ENCODE results near the gene EXD3. TPM values are rescaled to one million over a fixed set of nuclear protein-coding genes. Genes with fewer than 3 reads are reported as not detected.
A peak's percentile ranks its signal among the peaks of the same experiment; 100 is the strongest.

EXD3 gene
- total and polyA plus RNA-seq, 4 donors, result 8.6 to 30.5 (median 19.5) TPM

DNA sequence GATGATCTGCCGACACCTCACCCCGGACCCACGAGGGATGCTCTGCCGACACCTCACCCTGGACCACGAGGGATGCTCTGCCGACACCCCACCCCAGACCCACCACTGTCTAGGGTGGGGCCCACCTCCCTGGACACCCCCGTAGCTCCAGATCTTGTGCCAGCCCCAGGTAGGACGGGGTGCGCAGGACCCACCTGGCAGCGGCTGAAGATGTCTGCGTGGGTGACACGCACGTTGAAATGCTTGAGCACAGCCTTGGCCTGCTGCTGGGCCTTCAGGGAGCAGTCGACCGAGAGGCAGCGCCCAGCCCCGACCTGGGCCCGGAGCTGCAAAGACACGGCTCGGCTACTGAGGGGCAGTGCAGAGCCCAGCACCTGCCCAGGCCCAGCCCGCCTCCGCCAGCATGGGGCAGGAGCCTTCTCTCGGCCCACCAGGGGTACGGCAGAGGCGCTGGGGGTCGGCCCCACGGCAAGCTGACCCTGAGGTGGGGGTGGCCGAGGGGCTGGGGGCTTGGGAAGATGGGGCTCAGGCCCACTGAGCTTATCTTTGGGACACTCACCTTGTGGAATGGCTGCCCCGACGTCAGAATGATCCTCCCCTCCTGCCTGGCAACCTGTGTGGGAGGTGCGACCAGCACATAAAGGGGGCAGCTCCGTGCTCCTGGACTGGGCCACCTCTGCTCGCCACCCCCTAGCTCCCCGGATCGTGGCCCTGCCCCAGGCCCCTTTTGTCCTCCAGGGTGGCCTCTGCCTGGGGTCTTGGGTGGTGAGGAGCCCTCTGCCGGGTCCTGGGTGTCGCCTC lies 99.2 kb downstream of the EXD3 start:
- ATAC-seq (ENCODE audit: insufficient read depth, low FRiP score) (no peak), DNase-seq (no peak)
- H3K4me1 ChIP-seq (ENCODE audit: control insufficient read depth in 5 of 5, insufficient read depth in 5 of 5, low read length in 5 of 5), result peaks cover 0 to 12% (median 0%) of the 10 kb centered on the region in 5 donors

DNA sequence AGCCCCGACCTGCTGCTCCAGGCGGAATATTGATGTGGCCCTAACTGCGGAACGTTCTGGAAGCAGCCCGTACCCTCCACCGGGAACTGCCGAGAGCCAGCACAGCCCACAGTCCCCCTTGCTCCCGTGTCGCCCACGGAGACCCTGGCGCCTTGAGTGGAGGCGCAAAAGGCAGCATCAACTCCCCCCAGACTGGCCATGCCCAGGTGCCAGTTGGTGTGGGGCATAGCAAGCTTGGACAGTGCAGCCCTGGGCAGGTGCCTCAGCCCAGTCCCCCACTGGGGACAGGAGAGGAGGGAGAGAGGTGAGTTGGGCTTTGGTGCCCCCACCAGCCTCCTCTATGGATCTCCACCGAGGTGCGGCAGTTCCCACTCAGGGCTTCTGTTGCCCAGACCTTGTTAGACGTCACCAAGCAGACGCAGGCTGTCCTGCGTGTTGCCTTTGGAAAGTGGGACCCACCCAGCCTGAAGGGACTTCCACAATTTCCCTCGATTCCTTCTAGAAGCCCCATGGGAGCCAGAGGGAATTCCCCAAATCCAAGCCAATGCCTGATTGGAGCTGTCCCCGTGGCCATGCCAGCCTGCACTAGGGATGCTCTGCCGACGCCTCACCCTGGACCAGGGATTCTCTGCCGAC lies 101.1 kb downstream of the EXD3 start:
- no peak for TF ChIP-seq CTCF (IDR thresholded peaks at IDR 0.05; ENCODE audit: control extremely low read depth, extremely low read depth)
- 91 to 93% methylated on average over 22 of the region's 22 CpGs for WGBS, 2 donors
- Histone ChIP-seq H3K27me3 (ENCODE audit: control insufficient read depth in 3 of 3, insufficient read depth in 3 of 3, low read length in 2 of 3) (no peaks in the 10 kb centered on the region), H3K4me3 (no peak overlapping the region), H3K36me3 (ENCODE audit: control insufficient read depth in 4 of 4, insufficient read depth in 4 of 4, low read length in 4 of 4) (no peaks in the 10 kb centered on the region), H3K9ac (ENCODE audit: insufficient read depth in 1 of 2, low read length in 2 of 2) (no peak overlapping the region), H3K9me3 (ENCODE audit: control insufficient read depth in 4 of 4, insufficient read depth in 3 of 4, low read length in 3 of 4) (no peaks in the 10 kb centered on the region), H3K4me1 (ENCODE audit: control insufficient read depth in 5 of 5, insufficient read depth in 5 of 5, low read length in 5 of 5) (peaks cover 0 to 12% (median 0%) of the 10 kb centered on the region in 5 donors), H3K27ac (ENCODE audit: low read depth in 1 of 2, low read length in 1 of 2) (peak overlapping the region in 1 of 2 donors; percentile 34)
- DNase-seq (no peak), ATAC-seq (ENCODE audit: insufficient read depth, low FRiP score) (no peak)

More for the DNA sequence above, 99.2 kb downstream of the EXD3 start:
- Histone ChIP-seq H3K4me3 (no peak overlapping the region), H3K27ac (ENCODE audit: low read depth in 1 of 2, low read length in 1 of 2) (no peak overlapping the region), H3K9ac (ENCODE audit: insufficient read depth in 1 of 2, low read length in 2 of 2) (no peak overlapping the region), H3K27me3 (ENCODE audit: control insufficient read depth in 3 of 3, insufficient read depth in 3 of 3, low read length in 2 of 3) (no peaks in the 10 kb centered on the region), H3K36me3 (ENCODE audit: control insufficient read depth in 4 of 4, insufficient read depth in 4 of 4, low read length in 4 of 4) (no peaks in the 10 kb centered on the region), H3K9me3 (ENCODE audit: control insufficient read depth in 4 of 4, insufficient read depth in 3 of 4, low read length in 3 of 4) (no peaks in the 10 kb centered on the region)
- WGBS, 2 donors, result 95 to 96% methylated on average over 33 to 37 of the region's 37 CpGs
- TF ChIP-seq CTCF (IDR thresholded peaks at IDR 0.05; ENCODE audit: control extremely low read depth, extremely low read depth), result no peak

GRCh38 chr9:137320555-137321384 lies 102.2 kb downstream of the EXD3 start:
- 20 to 42% methylated on average over 23 to 24 of the region's 24 CpGs for WGBS, 2 donors
- no peak overlapping the region for H3K9ac ChIP-seq (ENCODE audit: insufficient read depth in 1 of 2, low read length in 2 of 2)
- no peak overlapping the region for H3K4me3 ChIP-seq
- no peaks in the 10 kb centered on the region for H3K9me3 ChIP-seq (ENCODE audit: control insufficient read depth in 4 of 4, insufficient read depth in 3 of 4, low read length in 3 of 4)
- no peak for ATAC-seq (ENCODE audit: insufficient read depth, low FRiP score)
- peak in 2 of 3 donors; percentile 58 to 80 for DNase-seq
- H3K4me1 ChIP-seq (ENCODE audit: control insufficient read depth in 5 of 5, insufficient read depth in 5 of 5, low read length in 5 of 5), result peaks cover 0 to 20% (median under 1%) of the 10 kb centered on the region in 5 donors
- TF ChIP-seq CTCF (IDR thresholded peaks at IDR 0.05; ENCODE audit: control extremely low read depth, extremely low read depth), result no peak
- no peaks in the 10 kb centered on the region for H3K27me3 ChIP-seq (ENCODE audit: control insufficient read depth in 3 of 3, insufficient read depth in 3 of 3, low read length in 2 of 3)
- H3K27ac ChIP-seq (ENCODE audit: low read depth in 1 of 2, low read length in 1 of 2), result peak overlapping the region; percentile 7 to 82
- no peaks in the 10 kb centered on the region for H3K36me3 ChIP-seq (ENCODE audit: control insufficient read depth in 4 of 4, insufficient read depth in 4 of 4, low read length in 4 of 4)

Measured in lung (tissue), 12 donors.